ENCODE results near the gene NUDT13.
"Not testable (repeated sequence)": the region's sequence is repeated elsewhere in the genome, so short reads cannot be mapped to it uniquely, and the experiment has no call there.

- TF ChIP-seq REST (IDR thresholded peaks at IDR 0.05; ENCODE audit: borderline replicate concordance); CTCF (IDR thresholded peaks at IDR 0.05; ENCODE audit: poor library complexity, severe bottlenecking); RAD21 (conservative IDR thresholded peaks at IDR 0.05): not testable (repeated sequence)
These were observed 1.0 kb upstream of the NUDT13 start for GRCh38 chr10:73109248-73109652.

Data from neural cell (in vitro differentiated cells).